H1 (cell line): ENCODE data around the gene MAN1A2. TPM values are rescaled to one million over a fixed set of nuclear protein-coding genes. Genes with fewer than 3 reads are reported as not detected.

Experiments
- CTCF ChIA-PET: fragments of 300-600 bp; sonication (Branson Sonifier 250); formaldehyde crosslinking; loops from one replicate; lab custom pipeline; 2021; ENCODE audit not compliant: partially characterized antibody; lab: Charles Lee
- POLR2A ChIA-PET: fragments of 300-600 bp; sonication (Branson Sonifier 250); formaldehyde crosslinking; loops from one replicate; lab custom pipeline; 2021; ENCODE audit warnings: inconsistent platforms; ENCODE audit not compliant: partially characterized antibody; lab: Charles Lee
- DNase-seq, 2 experiments: peaks; one replicate each; pipeline versions ENCODE4 v3.0.0 to v3.0.0-alpha.2; 2010 to 2022; ENCODE audit warnings: low spot score in 2 of 2, low read depth in 1 of 2, mixed read lengths in 1 of 2
- FAIRE-seq: peaks from 2 replicates; lab custom pipeline; 2011; peaks lifted over from hg19 to GRCh38; lab: Jason Lieb, UNC
- H2AFZ ChIP-seq: 2 replicates; pipeline ENCODE4 v1.8.1; 2012; ENCODE audit warnings: low read length, inconsistent platforms
- H2AK5ac ChIP-seq: 2 replicates; pipeline ENCODE4 v1.6.1; 2013; ENCODE audit warnings: low read depth, low read length
- H2BK120ac ChIP-seq: replicated peaks from 2 replicates; pipeline ENCODE3; 2013; ENCODE audit warnings: low read depth, low read length, inconsistent platforms
- H2BK12ac ChIP-seq: 2 replicates; pipeline ENCODE4 v1.6.1; 2013; ENCODE audit warnings: low read depth, low read length
- H2BK15ac ChIP-seq: 2 replicates; pipeline ENCODE4 v1.6.1; 2013; ENCODE audit warnings: low read length
- H2BK20ac ChIP-seq: 2 replicates; pipeline ENCODE4 v1.6.1; 2013; ENCODE audit warnings: low read length
- H2BK5ac ChIP-seq: 2 replicates; pipeline ENCODE4 v1.6.1; 2013; ENCODE audit warnings: low read depth, low read length
- H3K14ac ChIP-seq: 2 replicates; pipeline ENCODE4 v1.6.1; 2013; ENCODE audit warnings: inconsistent platforms; ENCODE audit not compliant: insufficient read length
- H3K18ac ChIP-seq: 2 replicates; pipeline ENCODE4 v1.6.1; 2013; ENCODE audit warnings: low read length; ENCODE audit errors: extremely low read depth
- H3K23ac ChIP-seq: 2 replicates; pipeline ENCODE4 v1.6.1; 2013; ENCODE audit warnings: inconsistent platforms; ENCODE audit not compliant: insufficient read length
- H3K23me2 ChIP-seq: 2 replicates; pipeline ENCODE4 v1.6.1; 2013; ENCODE audit warnings: low read depth, low read length
- H3K27ac ChIP-seq: 2 replicates; pipeline ENCODE4 v1.6.1; 2011; ENCODE audit warnings: low read depth, low read length, inconsistent platforms
- H3K27me3 ChIP-seq, 4 experiments: replicated peaks in 1 of 4; 1 replicate in 1 of 4; 2 replicates in 3 of 4; pipeline versions ENCODE4 v1.6.1 to v1.8.1; 2011 to 2013; ENCODE audit warnings: low read length in 3 of 4, mild to moderate bottlenecking in 3 of 4, inconsistent platforms in 2 of 4, mixed read lengths in 2 of 4, moderate library complexity in 1 of 4; ENCODE audit not compliant: control insufficient read depth in 3 of 4, insufficient read depth in 3 of 4; ENCODE audit errors: extremely low read depth in 1 of 4
- H3K36me3 ChIP-seq, 4 experiments: 2 replicates each; pipeline versions ENCODE4 v1.6.1 to v1.8.1; 2011 to 2013; ENCODE audit warnings: mild to moderate bottlenecking in 4 of 4, low read length in 3 of 4, moderate library complexity in 2 of 4, control low read depth in 1 of 4, inconsistent platforms in 1 of 4; ENCODE audit not compliant: insufficient read depth in 4 of 4, control insufficient read depth in 2 of 4
- H3K4ac ChIP-seq: replicated peaks from 2 replicates; pipeline ENCODE3; 2013; ENCODE audit warnings: low read length, low read depth, mixed read lengths, inconsistent platforms; ENCODE audit not compliant: insufficient read length
- H3K4me1 ChIP-seq, 4 experiments: replicated peaks in 1 of 4; 1 replicate in 1 of 4; 2 replicates in 3 of 4; pipeline versions ENCODE4 v1.6.1 to v1.8.1; 2011 to 2013; ENCODE audit warnings: low read length in 3 of 4, inconsistent platforms in 2 of 4, mixed read lengths in 1 of 4; ENCODE audit not compliant: insufficient read depth in 4 of 4, control insufficient read depth in 3 of 4
- H3K4me2 ChIP-seq, 2 experiments: 2 replicates each; pipeline versions ENCODE4 v1.6.1 to v1.8.1; 2011 to 2013; ENCODE audit warnings: low read depth in 2 of 2, low read length in 2 of 2, control low read depth in 1 of 2, inconsistent platforms in 1 of 2, mild to moderate bottlenecking in 1 of 2; ENCODE audit not compliant: insufficient read depth in 1 of 2
- H3K4me3 ChIP-seq, 4 experiments: fragments of 200-600, 300-600 bp in 1 of 4; sonication (generic), shearing (Covaris generic), sonication (Bioruptor Twin) in 1 of 4; 2 replicates each; pipeline versions ENCODE4 v1.5.1 to v1.8.1; 2011 to 2016; ENCODE audit warnings: low read length in 4 of 4, low read depth in 3 of 4, control low read depth in 2 of 4, inconsistent platforms in 2 of 4, mild to moderate bottlenecking in 2 of 4, mixed read lengths in 1 of 4, moderate library complexity in 1 of 4; ENCODE audit not compliant: insufficient read depth in 2 of 4; ENCODE audit errors: extremely low read depth in 1 of 4
- H3K56ac ChIP-seq: replicated peaks from 2 replicates; pipeline ENCODE3; 2013; ENCODE audit warnings: low read depth, mild to moderate bottlenecking, mixed read lengths, low read length, inconsistent platforms; ENCODE audit not compliant: insufficient read length
- H3K79me1 ChIP-seq: 2 replicates; pipeline ENCODE4 v1.6.1; 2013; ENCODE audit warnings: low read depth, low read length, control low read depth
- H3K79me2 ChIP-seq, 2 experiments: 2 replicates each; pipeline versions ENCODE4 v1.6.1 to v1.8.1; 2012 to 2013; ENCODE audit warnings: low read length in 2 of 2, mild to moderate bottlenecking in 2 of 2, inconsistent platforms in 1 of 2; ENCODE audit not compliant: insufficient read depth in 2 of 2, control insufficient read depth in 1 of 2
- H3K9ac ChIP-seq, 4 experiments: replicated peaks in 1 of 4; 1 replicate in 1 of 4; 2 replicates in 3 of 4; pipeline versions ENCODE4 v1.6.1 to v1.8.1; 2011 to 2013; ENCODE audit warnings: low read depth in 3 of 4, low read length in 3 of 4, control low read depth in 2 of 4, mild to moderate bottlenecking in 2 of 4, moderate library complexity in 2 of 4, inconsistent platforms in 1 of 4; ENCODE audit errors: extremely low read depth in 1 of 4
- H3K9me3 ChIP-seq, 2 experiments: 2 replicates each; pipeline versions ENCODE4 v1.6.1 to v1.8.1; 2012 to 2013; ENCODE audit warnings: mild to moderate bottlenecking in 2 of 2, moderate library complexity in 2 of 2, control low read depth in 1 of 2, inconsistent platforms in 1 of 2, low read depth in 1 of 2, low read length in 1 of 2, mixed read lengths in 1 of 2; ENCODE audit not compliant: insufficient read depth in 2 of 2
- H4K20me1 ChIP-seq, 2 experiments: replicated peaks in 1 of 2; 2 replicates each; pipeline versions ENCODE3 to v1.8.1; 2011 to 2013; ENCODE audit warnings: inconsistent platforms in 2 of 2, low read length in 2 of 2, mild to moderate bottlenecking in 1 of 2; ENCODE audit not compliant: insufficient read depth in 2 of 2, control insufficient read depth in 1 of 2
- H4K5ac ChIP-seq: 2 replicates; pipeline ENCODE4 v1.6.1; 2013; ENCODE audit warnings: low read length, low read depth, mixed read lengths, inconsistent platforms; ENCODE audit not compliant: insufficient read length
- H4K8ac ChIP-seq: 2 replicates; pipeline ENCODE4 v1.8.0; 2013; ENCODE audit warnings: mild to moderate bottlenecking, moderate library complexity, low read length, inconsistent platforms; ENCODE audit not compliant: insufficient read depth; ENCODE audit errors: extremely low read depth
- H4K91ac ChIP-seq: replicated peaks from 2 replicates; pipeline ENCODE3; 2013; ENCODE audit warnings: low read length, mixed read lengths, inconsistent platforms; ENCODE audit not compliant: insufficient read length
- CBX8 ChIP-seq: fragments of 300-800, 300-1000 bp; sonication (generic); IDR thresholded peaks from 2 replicates; pipeline ENCODE4 v1.7.1; 2016; ENCODE audit warnings: low read depth, low read length, borderline replicate concordance
- CHD1 ChIP-seq: IDR thresholded peaks from 2 replicates; pipeline ENCODE4 v1.6.1; 2012; ENCODE audit warnings: low read depth, low read length, improper control_type of control experiment
- EZH2 ChIP-seq: fragments of 200-600 bp; sonication (generic); IDR thresholded peaks from 2 replicates; pipeline ENCODE4 v1.7.1; 2012; ENCODE audit warnings: low read depth, mild to moderate bottlenecking, moderate library complexity, low read length, inconsistent platforms; ENCODE audit not compliant: severe bottlenecking
- NRF1 ChIP-seq: IDR thresholded peaks from 2 replicates; pipeline ENCODE4 v1.6.1; 2011; ENCODE audit warnings: mild to moderate bottlenecking, low read depth, low read length, improper control_type of control experiment
- RXRA ChIP-seq: IDR thresholded peaks from 2 replicates; pipeline ENCODE4 v1.6.1; 2011; ENCODE audit warnings: low read depth, mild to moderate bottlenecking, low read length, moderate library complexity; ENCODE audit not compliant: insufficient read depth
- SIRT6 ChIP-seq: IDR thresholded peaks from one replicate; pipeline ENCODE4 v1.7.1; 2012; ENCODE audit warnings: low read length, inconsistent platforms
- SIX5 ChIP-seq: IDR thresholded peaks from 2 replicates; pipeline ENCODE4 v1.6.1; 2011; ENCODE audit warnings: mild to moderate bottlenecking, low read depth, low read length
- SP2 ChIP-seq: IDR thresholded peaks from 2 replicates; pipeline ENCODE4 v1.6.1; 2012; ENCODE audit warnings: mild to moderate bottlenecking, low read length, inconsistent platforms
- TAF1 ChIP-seq: IDR thresholded peaks from 2 replicates; pipeline ENCODE4 v1.6.1; 2011; ENCODE audit warnings: mild to moderate bottlenecking, low read depth, low read length
- TAF7 ChIP-seq: optimal IDR thresholded peaks from 2 replicates; pipeline ENCODE3; 2011; ENCODE audit warnings: low read depth, mild to moderate bottlenecking, inconsistent platforms, low read length, moderate library complexity, borderline replicate concordance
- YY1 ChIP-seq: IDR thresholded peaks from 2 replicates; pipeline ENCODE4 v1.6.1; 2011; ENCODE audit warnings: low read depth, mild to moderate bottlenecking, low read length
- ZNF274 ChIP-seq: IDR thresholded peaks from 2 replicates; pipeline ENCODE4 v1.7.0; 2012; ENCODE audit warnings: low read length, borderline replicate concordance; ENCODE audit errors: extremely low read depth
- WGBS, 2 experiments: shearing (Covaris generic) in 1 of 2; methylation state at CpG; one replicate each; pipeline versions ENCODE4 v1.1.6 to v1.1.7; 2013 to 2015; ENCODE audit warnings: low lambda C conversion rate in 2 of 2, mixed read lengths in 2 of 2, inconsistent platforms in 1 of 2, low coverage in 1 of 2, missing lambda C conversion rate in 1 of 2; ENCODE audit not compliant: insufficient replicate concordance in 2 of 2, insufficient coverage in 1 of 2, insufficient read length in 1 of 2; ENCODE audit errors: extremely low coverage in 1 of 2, missing lambda C conversion rate in 1 of 2; 5-methylcytosine and 5-hydroxymethylcytosine counted together
- polyA plus RNA-seq, 7 experiments: library from polyadenylated mRNA; depleted of rRNA in 3 of 7; stranded (reverse) in 5 of 7; unstranded in 2 of 7; fragments of >200 nt in 5 of 7; fragments of 200-250 nt in 2 of 7; gene quantifications; 1 replicate in 5 of 7; 2 replicates in 1 of 7; 4 replicates in 1 of 7; pipeline versions ENCODE4 v1.2.1 to v1.2.3, GENCODE V29; 2011 to 2013; ENCODE audit warnings: missing spikeins in 2 of 7, mixed read lengths in 2 of 7
- total RNA-seq: library from RNA; stranded (reverse); fragmentation: NEBNext Ultra II Directional; extraction: Animal tissue kit (Norgen Biotek cat#: 25700); gene quantifications from 2 replicates; pipeline ENCODE4 v1.2.1, GENCODE V29; 2021
- TF ChIP-seq, protein P1 (sequence below): IDR thresholded peaks from 2 replicates; pipeline ENCODE4 v1.6.1; 2012; ENCODE audit warnings: inconsistent platforms
- TF ChIP-seq, protein P2 (sequence below): IDR thresholded peaks from 2 replicates; pipeline ENCODE4 v1.6.1; 2011; ENCODE audit warnings: low read depth, mild to moderate bottlenecking, low read length; ENCODE audit not compliant: insufficient read depth

MAN1A2 gene
- total and polyA plus RNA-seq, 2 of the 8 experiments (the other 6 are each of a cell fraction or from before 2014, with no cell fraction given): 5.5 to 18.8 TPM

DNA sequence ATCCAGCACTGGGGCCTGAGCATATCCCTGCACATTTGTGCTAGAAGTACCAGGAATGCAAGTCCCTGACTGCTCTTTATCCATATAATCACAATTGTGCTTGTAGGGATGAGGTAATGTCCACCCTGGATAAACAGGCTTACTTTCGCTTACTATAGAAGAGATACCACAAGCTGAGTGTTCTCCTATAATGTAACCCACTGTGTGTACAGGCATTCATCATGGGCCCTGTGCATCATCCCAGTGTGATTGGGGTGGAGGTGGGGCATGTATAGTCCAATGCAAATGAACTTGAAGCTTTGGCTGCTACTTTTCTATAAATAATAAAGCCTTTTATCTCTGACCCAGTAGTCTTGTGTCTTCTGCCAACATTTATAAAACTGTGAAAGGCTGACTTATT lies 69.3 kb downstream of the MAN1A2 start:
- no peak overlapping the region for H2AK5ac ChIP-seq
- no peaks in the 10 kb centered on the region for H3K79me2 ChIP-seq
- no peak overlapping the region for H3K18ac ChIP-seq
- H2BK12ac ChIP-seq: no peak overlapping the region
- H2BK120ac ChIP-seq: no peak overlapping the region
- CTCF ChIA-PET: interaction anchor here (0.6 to 1.0 kb wide), 2 partner anchors 9 to 875 kb away, joined by 3 read pairs; no protein-coding TSS in a partner anchor
- no peaks in the 10 kb centered on the region; the same call in 1 of the 2 replicates for H3K23me2 ChIP-seq
- no peak overlapping the region for H3K9ac ChIP-seq
- 87% methylated on average over 1 of the region's 1 CpG; no CpG with 5 or more reads in 1 of the 2 experiments for WGBS, 2 experiments
- H3K79me1 ChIP-seq: no peaks in the 10 kb centered on the region
- no peaks in the 10 kb centered on the region for H3K27me3 ChIP-seq
- no peak overlapping the region for H4K91ac ChIP-seq
- H3K23ac ChIP-seq: no peak overlapping the region
- POLR2A ChIA-PET: interaction anchor here (1.1 kb wide), 1 partner anchor 15 kb away, joined by 3 read pairs; no protein-coding TSS in a partner anchor
- FAIRE-seq (no peak), DNase-seq (no peak)
- no peak overlapping the region for H4K5ac ChIP-seq
- H2AFZ ChIP-seq: no peak overlapping the region
- H4K8ac ChIP-seq: no peak overlapping the region
- no peaks in the 10 kb centered on the region for H3K9me3 ChIP-seq
- no peak overlapping the region for H3K14ac ChIP-seq
- peaks cover 0 to 3% (median 0%) of the 10 kb centered on the region in 4 experiments; a peak in 1 of 7 replicates for H3K4me1 ChIP-seq
- no peaks in the 10 kb centered on the region for H3K36me3 ChIP-seq
- TF ChIP-seq, protein P1, sequence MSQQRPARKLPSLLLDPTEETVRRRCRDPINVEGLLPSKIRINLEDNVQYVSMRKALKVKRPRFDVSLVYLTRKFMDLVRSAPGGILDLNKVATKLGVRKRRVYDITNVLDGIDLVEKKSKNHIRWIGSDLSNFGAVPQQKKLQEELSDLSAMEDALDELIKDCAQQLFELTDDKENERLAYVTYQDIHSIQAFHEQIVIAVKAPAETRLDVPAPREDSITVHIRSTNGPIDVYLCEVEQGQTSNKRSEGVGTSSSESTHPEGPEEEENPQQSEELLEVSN: no peak
- TF ChIP-seq EZH2 (no peak), RXRA (no peak), TAF1 (no peak), YY1 (no peak), CHD1 (no peak), CBX8 (no peak), NRF1 (no peak), ZNF274 (no peak), SP2 (no peak), TAF7 (no peak), SIRT6 (no peak), SIX5 (no peak)
- TF ChIP-seq, protein P2, sequence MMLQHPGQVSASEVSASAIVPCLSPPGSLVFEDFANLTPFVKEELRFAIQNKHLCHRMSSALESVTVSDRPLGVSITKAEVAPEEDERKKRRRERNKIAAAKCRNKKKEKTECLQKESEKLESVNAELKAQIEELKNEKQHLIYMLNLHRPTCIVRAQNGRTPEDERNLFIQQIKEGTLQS: no peak
- no peak overlapping the region for H2BK5ac ChIP-seq
- no peak overlapping the region for H3K27ac ChIP-seq
- no peak overlapping the region for H3K4me3 ChIP-seq
- no peak overlapping the region for H3K4ac ChIP-seq
- no peaks in the 10 kb centered on the region for H4K20me1 ChIP-seq
- no peak overlapping the region for H2BK20ac ChIP-seq
- no peak overlapping the region for H3K56ac ChIP-seq
- no peak overlapping the region for H2BK15ac ChIP-seq
- no peak overlapping the region for H3K4me2 ChIP-seq
